ENCODE measurements around the gene HSPB6.

GRCh38 chr19:35746087-35746462 lies 10.8 kb downstream of the HSPB6 start:
- TF ChIP-seq CTCF (IDR thresholded peaks at IDR 0.05) (no peak), EP300 (IDR thresholded peaks at IDR 0.05) (no peak), POLR2A (IDR thresholded peaks at IDR 0.05) (no peak)

Measured in sigmoid colon (tissue), 4 donors.